Left ventricle myocardium inferior (tissue), 1 donor: ENCODE data around the gene GFM1. TPM values are rescaled to one million over a fixed set of nuclear protein-coding genes. Genes with fewer than 3 reads are reported as not detected.

Source experiments
- DNase-seq: peaks from one replicate; pipeline ENCODE4 v3.0.0-alpha.2; 2020
- H3K27ac ChIP-seq: fragments of 200-600 bp; replicated peaks from 2 replicates; pipeline ENCODE4 v1.8.0; 2021
- H3K27me3 ChIP-seq: fragments of 200-600 bp; 2 replicates; pipeline ENCODE4 v1.8.0; 2021; ENCODE audit warnings: low read depth
- H3K36me3 ChIP-seq: fragments of 200-600 bp; 2 replicates; pipeline ENCODE4 v1.8.0; 2021
- H3K4me1 ChIP-seq: fragments of 200-600 bp; 2 replicates; pipeline ENCODE4 v1.8.0; 2021
- H3K4me3 ChIP-seq: fragments of 200-600 bp; 2 replicates; pipeline ENCODE4 v1.8.0; 2021; ENCODE audit warnings: mild to moderate bottlenecking, moderate library complexity
- H3K9me3 ChIP-seq: fragments of 200-600 bp; replicated peaks from 2 replicates; pipeline ENCODE4 v1.8.0; 2021
- CTCF ChIP-seq: fragments of 200-600 bp; IDR thresholded peaks from 2 replicates; pipeline ENCODE4 v1.8.0; 2021; ENCODE audit warnings: antibody characterized with exemption, mild to moderate bottlenecking, borderline replicate concordance
- intact Hi-C: fragments of 100-400 bp; cut with micrococcal nuclease; formaldehyde crosslinking; loops from one replicate; pipeline ENCODE4 v1.11.0; 2022
- total RNA-seq: library from RNA; stranded (reverse); fragmentation: NEBNext Ultra II Directional; extraction: Animal tissue kit (Norgen Biotek cat#: 25700); gene quantifications from one replicate; pipeline ENCODE4 v1.2.1, GENCODE V29; 2021
- donor health status: DM: no; HTN: yes; CAD: no; lungs with severe emphysema.

The GFM1 gene
- total RNA-seq, 1 donor from 2014 or later = 60.5 TPM

GRCh38 chr3:158727206-158728060 lies 83.1 kb downstream of the GFM1 start:
- H3K9me3 ChIP-seq = no peaks in the 10 kb centered on the region
- H3K36me3 ChIP-seq = no peaks in the 10 kb centered on the region
- peak; percentile 89 for TF ChIP-seq CTCF
- H3K4me1 ChIP-seq = peaks cover 57% of the 10 kb centered on the region
- peak overlapping the region; percentile 41 for H3K27ac ChIP-seq
- intact Hi-C loops = loop anchor here (5.0 to 10.0 kb wide), 2 partner anchors 53 to 65 kb away; partner anchors contain the start of gene LXN
- no peaks in the 10 kb centered on the region for H3K27me3 ChIP-seq
- DNase-seq = no peak
- H3K4me3 ChIP-seq = peak overlapping the region; percentile 11

GRCh38 chr3:158728061-158728377 lies 83.7 kb downstream of the GFM1 start:
- Histone ChIP-seq H3K4me3 (peak overlapping the region; percentile 11), H3K27ac (no peak overlapping the region), H3K4me1 (peaks cover 59% of the 10 kb centered on the region), H3K27me3 (no peaks in the 10 kb centered on the region), H3K9me3 (no peaks in the 10 kb centered on the region), H3K36me3 (no peaks in the 10 kb centered on the region)
- DNase-seq = no peak
- intact Hi-C loops = loop anchor here (5.0 to 10.0 kb wide), 2 partner anchors 53 to 64 kb away; partner anchors contain the start of gene LXN
- TF ChIP-seq CTCF = no peak

GRCh38 chr3:158728851-158729250 lies 84.5 kb downstream of the GFM1 start:
- Histone ChIP-seq H3K27ac (no peak overlapping the region), H3K9me3 (no peaks in the 10 kb centered on the region), H3K27me3 (no peaks in the 10 kb centered on the region), H3K4me3 (no peak overlapping the region), H3K36me3 (no peaks in the 10 kb centered on the region), H3K4me1 (peaks cover 57% of the 10 kb centered on the region)
- intact Hi-C loops = loop anchor here (5.0 to 10.0 kb wide), 2 partner anchors 54 to 63 kb away; partner anchors contain the start of gene LXN
- DNase-seq = no peak
- no peak for TF ChIP-seq CTCF

- Histone ChIP-seq H3K9me3 (peaks cover 15% of the 10 kb centered on the region), H3K4me1 (peaks cover 36% of the 10 kb centered on the region), H3K36me3 (peaks cover 8% of the 10 kb centered on the region), H3K4me3 (peak overlapping the region; percentile 77), H3K27me3 (no peaks in the 10 kb centered on the region), H3K27ac (peak overlapping the region; percentile 74)
- no peak for DNase-seq
- intact Hi-C loops = no loop called here
- TF ChIP-seq CTCF = no peak
These were observed 87.2 kb downstream of the GFM1 start for GRCh38 chr3:158731486-158731885.

- Histone ChIP-seq H3K4me1 (peaks cover 29% of the 10 kb centered on the region), H3K27ac (peak within 1 kb of the TSS; percentile 74), H3K9me3 (peaks cover 15% of the 10 kb centered on the region), H3K4me3 (peak within 1 kb of the TSS; percentile 77), H3K36me3 (peaks cover 8% of the 10 kb centered on the region), H3K27me3 (no peaks in the 10 kb centered on the region)
- intact Hi-C loops = no loop called here
- peak; percentile 77 for DNase-seq
- TF ChIP-seq CTCF = no peak
These were observed 87.9 kb downstream of the GFM1 start, which contains the start of gene RARRES1 for GRCh38 chr3:158731938-158732855. Gene RARRES1 (minus strand): TSS chr3:158732457. CDS start chr3:158732415, 42 bp downstream.
